ACC112 (cell line): ENCODE data around the gene SMAD7.

Source experiments
- H2AFZ ChIP-seq: fragments of 200-600 bp; sonication (generic); one replicate; pipeline ENCODE4 v1.6.0; 2017; ENCODE audit warnings: antibody characterized with exemption, low read length; ENCODE audit not compliant: unreplicated experiment
- H3K27ac ChIP-seq: fragments of 200-600 bp; sonication (generic); 2 replicates; pipeline ENCODE4 v1.5.1; 2014; ENCODE audit warnings: low read depth, mild to moderate bottlenecking, antibody characterized with exemption, low read length, moderate library complexity
- H3K27me3 ChIP-seq: fragments of 200-600 bp; sonication (generic); 2 replicates; pipeline ENCODE4 v1.6.1; 2014; ENCODE audit warnings: mild to moderate bottlenecking, antibody characterized with exemption, low read length, moderate library complexity, mixed read lengths; ENCODE audit not compliant: insufficient read depth
- H3K36me3 ChIP-seq: fragments of 200-600 bp; sonication (generic); 2 replicates; pipeline ENCODE4 v1.6.1; 2016; ENCODE audit warnings: mild to moderate bottlenecking, antibody characterized with exemption, low read length, moderate library complexity, mixed read lengths; ENCODE audit not compliant: insufficient read depth
- H3K4me1 ChIP-seq: fragments of 200-600 bp; sonication (generic); one replicate; pipeline ENCODE4 v1.6.1; 2016; ENCODE audit warnings: low read length, mixed read lengths; ENCODE audit not compliant: insufficient read depth, unreplicated experiment, control insufficient read depth
- H3K4me3 ChIP-seq: fragments of 200-600 bp; sonication (generic); 2 replicates; pipeline ENCODE4 v1.5.1; 2014; ENCODE audit warnings: mild to moderate bottlenecking, low read depth, low read length
- H3K79me2 ChIP-seq: fragments of 200-600 bp; sonication (generic); one replicate; pipeline ENCODE4 v1.6.0; 2016; ENCODE audit warnings: low read length; ENCODE audit not compliant: control insufficient read depth, unreplicated experiment, insufficient read depth

SMAD7 gene

DNA sequence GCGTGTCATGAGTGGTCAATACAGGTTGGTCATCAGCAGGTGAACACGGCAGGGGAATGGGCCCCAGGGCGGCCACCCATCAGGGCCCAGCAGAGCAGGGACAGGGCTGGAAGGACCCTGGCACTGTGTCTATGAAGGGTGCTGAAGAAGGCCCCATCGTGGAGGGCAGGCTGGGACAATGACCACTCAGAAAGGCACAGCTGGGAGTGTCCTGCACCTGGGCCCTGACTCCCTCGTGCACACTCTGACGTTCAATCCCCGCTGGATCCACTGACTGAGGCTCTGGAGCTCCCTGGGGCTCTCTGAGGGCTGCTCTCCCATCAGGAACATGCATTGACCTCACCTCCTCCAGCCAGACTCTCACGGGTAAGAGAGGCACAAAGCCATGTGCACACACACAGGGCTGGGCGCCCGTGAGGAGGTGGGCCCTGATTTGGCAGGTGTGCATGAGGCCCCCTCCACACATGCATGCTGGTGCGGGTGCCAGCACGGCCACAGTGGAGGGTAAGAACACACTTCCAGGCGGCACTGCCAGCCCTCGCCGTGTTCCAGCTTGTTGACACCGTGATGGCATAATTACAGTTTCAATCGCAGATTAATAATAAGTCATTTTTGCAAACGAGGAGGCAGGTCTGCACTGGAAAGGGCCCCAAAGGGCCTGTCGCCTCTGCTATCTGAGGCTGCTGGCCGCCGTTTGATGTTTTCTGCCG is 58.5 kb downstream of the SMAD7 start:
- Histone ChIP-seq H3K27ac (no peak overlapping the region), H3K4me3 (no peak overlapping the region), H3K36me3 (no peaks in the 10 kb centered on the region), H3K79me2 (no peaks in the 10 kb centered on the region), H3K4me1 (peaks cover 10% of the 10 kb centered on the region), H2AFZ (no peak overlapping the region), H3K27me3 (no peaks in the 10 kb centered on the region)

DNA sequence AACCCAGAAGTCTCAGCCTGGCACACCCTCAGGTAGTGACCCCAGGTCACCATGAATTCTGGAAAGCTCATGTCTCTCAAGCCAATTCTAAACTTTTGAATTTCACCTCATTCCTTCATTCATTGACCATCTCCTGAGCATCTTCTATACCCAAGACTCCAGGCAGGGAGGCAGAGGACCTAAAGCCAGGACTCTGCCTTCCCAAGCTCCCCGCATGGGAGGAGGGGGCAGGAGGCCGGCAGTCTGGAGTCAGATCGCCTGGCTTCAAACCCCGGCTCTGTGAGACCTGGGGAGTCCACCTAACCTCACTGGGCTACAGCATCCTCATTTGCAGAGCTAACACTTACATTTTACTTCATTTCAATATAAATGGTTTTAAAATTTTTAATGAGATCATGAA is 59.0 kb downstream of the SMAD7 start:
- no peak overlapping the region for H2AFZ ChIP-seq
- H3K27me3 ChIP-seq = no peaks in the 10 kb centered on the region
- H3K4me3 ChIP-seq = no peak overlapping the region
- H3K36me3 ChIP-seq = no peaks in the 10 kb centered on the region
- H3K27ac ChIP-seq = no peak overlapping the region
- H3K4me1 ChIP-seq = peaks cover 4% of the 10 kb centered on the region
- H3K79me2 ChIP-seq = no peaks in the 10 kb centered on the region

DNA sequence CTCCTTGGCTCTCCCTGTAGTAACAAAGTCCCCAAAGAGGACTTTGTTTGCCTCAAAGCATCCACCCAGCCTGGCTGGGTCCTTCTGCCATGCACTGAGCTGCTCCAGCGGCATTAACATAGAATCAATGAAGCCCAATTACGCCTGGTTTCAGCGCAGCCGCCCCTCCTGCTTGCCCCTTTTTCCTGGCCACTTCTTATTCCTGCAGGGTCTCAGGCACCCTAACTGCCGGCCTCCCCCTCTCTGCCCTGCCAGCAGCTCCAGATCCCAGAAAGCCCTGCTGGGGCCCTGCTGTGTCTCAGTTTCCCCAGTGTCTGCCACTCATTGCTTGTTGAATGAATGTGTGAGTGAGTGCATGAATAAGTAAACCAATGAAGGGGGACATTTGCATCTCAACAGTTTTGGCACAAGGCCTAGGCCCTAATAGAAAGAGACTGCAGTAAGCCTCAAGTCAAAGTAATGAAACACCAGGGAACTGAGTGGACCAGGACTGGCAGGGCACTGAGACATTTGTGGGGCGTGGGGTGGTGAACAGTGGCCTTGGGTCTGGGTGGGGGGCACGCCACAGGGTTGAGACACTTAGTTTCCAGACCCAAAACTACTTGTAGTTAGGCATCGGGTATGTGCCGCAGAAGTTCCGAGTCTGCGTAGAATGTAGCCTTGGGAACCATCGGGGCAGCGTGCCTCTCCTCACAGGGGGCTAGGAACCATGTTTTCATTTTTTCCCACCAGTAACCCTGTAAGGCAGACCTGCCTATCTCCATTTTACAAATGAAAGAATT is 60.6 kb downstream of the SMAD7 start:
- H3K36me3 ChIP-seq = no peaks in the 10 kb centered on the region
- H3K4me1 ChIP-seq = no peaks in the 10 kb centered on the region
- no peak overlapping the region for H2AFZ ChIP-seq
- H3K4me3 ChIP-seq = no peak overlapping the region
- no peak overlapping the region for H3K27ac ChIP-seq
- no peaks in the 10 kb centered on the region for H3K79me2 ChIP-seq
- H3K27me3 ChIP-seq = no peaks in the 10 kb centered on the region

DNA sequence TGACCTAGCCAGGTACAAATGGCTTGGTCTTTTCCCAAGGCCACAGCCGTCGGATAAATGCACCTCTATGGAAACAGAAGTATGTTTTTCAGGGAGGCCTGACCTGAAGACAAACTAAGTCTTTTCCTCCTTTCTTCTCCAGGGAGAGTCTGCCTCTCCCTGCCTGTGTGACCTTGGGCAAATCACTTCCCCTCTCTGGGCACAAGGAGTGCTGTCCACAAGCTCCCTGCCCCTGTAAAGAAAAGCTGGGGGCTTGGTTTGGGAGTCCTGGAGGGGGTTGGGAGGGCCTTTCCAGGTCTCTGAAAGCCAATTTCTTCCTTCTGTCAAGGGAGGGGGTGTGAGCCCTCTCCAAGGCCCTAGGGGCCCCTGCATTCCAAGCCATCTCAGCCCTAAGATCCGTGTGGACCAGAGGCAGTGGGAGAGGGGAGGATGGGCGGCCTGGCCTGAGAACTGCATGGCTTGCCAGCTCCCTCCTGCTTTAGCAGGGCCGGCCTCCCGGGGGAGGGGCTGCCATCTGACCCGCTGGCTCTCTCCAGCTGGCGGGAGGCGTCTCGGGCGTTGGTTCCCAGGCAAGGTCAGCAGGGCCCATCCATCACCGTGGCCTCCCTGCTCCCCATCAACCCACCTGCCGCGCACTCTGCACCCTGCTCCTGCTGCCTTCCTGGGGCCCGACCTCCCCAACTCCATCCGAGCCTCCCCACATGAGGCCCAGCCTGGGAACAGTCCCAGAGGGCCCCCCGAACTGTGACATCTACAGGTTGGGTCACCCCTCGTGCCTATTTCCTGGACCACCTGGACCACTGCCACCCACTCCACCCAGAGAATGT is 61.4 kb downstream of the SMAD7 start:
- no peaks in the 10 kb centered on the region for H3K27me3 ChIP-seq
- no peaks in the 10 kb centered on the region for H3K79me2 ChIP-seq
- H3K4me3 ChIP-seq = no peak overlapping the region
- no peak overlapping the region for H2AFZ ChIP-seq
- H3K27ac ChIP-seq = no peak overlapping the region
- no peaks in the 10 kb centered on the region for H3K36me3 ChIP-seq
- no peaks in the 10 kb centered on the region for H3K4me1 ChIP-seq

DNA sequence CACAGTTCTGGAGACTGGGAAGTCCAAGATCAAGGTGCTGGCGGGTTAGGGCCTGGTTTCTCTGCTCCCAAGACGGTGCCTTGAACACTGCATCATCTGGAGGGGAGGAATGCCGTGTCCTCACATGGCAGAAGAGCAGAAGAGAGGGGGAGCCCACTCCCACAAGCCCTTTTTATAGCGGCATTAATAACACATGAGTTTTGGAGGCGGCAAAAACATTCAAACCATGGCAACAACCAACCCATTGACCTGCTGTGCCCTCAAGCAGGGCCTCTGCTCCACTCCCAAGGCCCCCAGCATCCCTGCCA is 62.0 kb downstream of the SMAD7 start:
- Histone ChIP-seq H3K4me3 (no peak overlapping the region), H3K79me2 (no peaks in the 10 kb centered on the region), H3K36me3 (no peaks in the 10 kb centered on the region), H3K27ac (no peak overlapping the region), H2AFZ (no peak overlapping the region), H3K4me1 (no peaks in the 10 kb centered on the region), H3K27me3 (no peaks in the 10 kb centered on the region)

DNA sequence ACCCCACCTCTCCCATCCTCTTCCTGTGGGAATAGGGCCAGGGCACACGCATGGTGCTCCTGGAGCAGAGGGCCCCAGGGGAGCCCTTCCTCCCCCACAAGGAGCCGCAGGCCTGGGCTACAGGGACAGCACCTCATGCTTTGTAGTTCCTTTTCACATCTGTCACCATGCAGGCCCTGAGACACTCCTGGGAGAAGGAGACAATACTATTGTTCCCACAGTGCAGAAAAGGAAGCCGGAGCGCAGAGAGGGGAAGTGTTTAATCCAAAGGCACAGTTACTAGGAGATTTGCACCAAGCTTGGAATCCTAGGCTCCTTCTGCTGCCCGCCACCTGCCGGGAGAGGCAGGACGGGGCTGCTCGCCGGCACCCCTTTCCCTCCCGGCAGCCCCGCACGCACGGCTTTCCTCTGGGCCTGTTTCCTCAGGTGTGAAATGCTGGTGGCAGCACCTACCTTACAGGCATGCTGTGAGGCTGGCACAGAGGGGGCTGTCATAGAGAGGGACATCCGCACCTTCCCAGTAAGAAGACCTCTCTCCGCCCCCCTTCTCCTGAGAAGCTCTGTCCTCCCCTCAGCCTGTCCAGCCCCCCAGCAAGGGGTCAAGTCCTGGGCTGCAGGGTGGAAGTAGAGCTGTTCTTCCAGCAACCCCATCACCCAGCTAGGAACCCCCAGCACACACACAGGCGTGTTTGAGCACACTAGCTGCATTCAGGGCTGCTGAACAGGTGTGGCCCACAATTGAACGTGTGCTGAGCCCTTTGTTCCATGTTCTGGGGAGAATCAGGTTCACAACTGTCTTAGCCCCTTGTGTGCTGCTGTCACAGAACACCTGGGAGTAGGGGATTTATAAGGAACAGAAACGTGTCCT is 62.6 kb downstream of the SMAD7 start:
- H3K27me3 ChIP-seq = no peaks in the 10 kb centered on the region
- no peaks in the 10 kb centered on the region for H3K36me3 ChIP-seq
- no peak overlapping the region for H2AFZ ChIP-seq
- H3K27ac ChIP-seq = no peak overlapping the region
- no peaks in the 10 kb centered on the region for H3K79me2 ChIP-seq
- no peaks in the 10 kb centered on the region for H3K4me1 ChIP-seq
- no peak overlapping the region for H3K4me3 ChIP-seq

DNA sequence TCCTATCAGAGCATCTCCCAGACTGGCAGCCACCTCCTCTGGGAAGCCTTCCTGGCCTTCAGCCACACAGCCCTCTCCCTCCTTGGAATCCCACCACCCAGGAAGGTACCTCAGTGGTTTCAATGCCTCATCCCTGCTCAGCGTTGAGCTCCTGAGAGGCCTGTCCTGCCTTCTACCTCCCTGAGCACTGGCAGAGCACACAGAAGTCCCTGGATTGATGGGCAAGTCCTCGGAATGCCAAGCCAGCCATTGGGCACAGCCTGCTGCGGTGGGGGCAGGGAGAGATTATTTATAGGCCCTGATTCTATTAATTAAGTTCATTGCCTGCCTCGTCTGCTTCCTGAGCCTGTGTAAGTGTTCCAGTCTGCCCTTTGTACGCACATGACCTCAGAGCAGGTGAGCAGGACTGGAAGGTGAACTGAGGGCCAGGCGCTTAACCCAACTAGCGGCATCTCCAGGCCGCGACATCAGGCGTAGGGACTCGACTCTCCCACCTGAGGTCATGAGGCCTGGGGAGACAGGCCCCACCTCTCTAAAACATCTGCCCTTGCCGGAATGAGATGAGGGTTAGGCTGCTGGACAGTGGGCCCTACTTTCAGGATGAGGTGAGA is 63.4 kb downstream of the SMAD7 start:
- H3K4me3 ChIP-seq = no peak overlapping the region
- H3K79me2 ChIP-seq = no peaks in the 10 kb centered on the region

DNA sequence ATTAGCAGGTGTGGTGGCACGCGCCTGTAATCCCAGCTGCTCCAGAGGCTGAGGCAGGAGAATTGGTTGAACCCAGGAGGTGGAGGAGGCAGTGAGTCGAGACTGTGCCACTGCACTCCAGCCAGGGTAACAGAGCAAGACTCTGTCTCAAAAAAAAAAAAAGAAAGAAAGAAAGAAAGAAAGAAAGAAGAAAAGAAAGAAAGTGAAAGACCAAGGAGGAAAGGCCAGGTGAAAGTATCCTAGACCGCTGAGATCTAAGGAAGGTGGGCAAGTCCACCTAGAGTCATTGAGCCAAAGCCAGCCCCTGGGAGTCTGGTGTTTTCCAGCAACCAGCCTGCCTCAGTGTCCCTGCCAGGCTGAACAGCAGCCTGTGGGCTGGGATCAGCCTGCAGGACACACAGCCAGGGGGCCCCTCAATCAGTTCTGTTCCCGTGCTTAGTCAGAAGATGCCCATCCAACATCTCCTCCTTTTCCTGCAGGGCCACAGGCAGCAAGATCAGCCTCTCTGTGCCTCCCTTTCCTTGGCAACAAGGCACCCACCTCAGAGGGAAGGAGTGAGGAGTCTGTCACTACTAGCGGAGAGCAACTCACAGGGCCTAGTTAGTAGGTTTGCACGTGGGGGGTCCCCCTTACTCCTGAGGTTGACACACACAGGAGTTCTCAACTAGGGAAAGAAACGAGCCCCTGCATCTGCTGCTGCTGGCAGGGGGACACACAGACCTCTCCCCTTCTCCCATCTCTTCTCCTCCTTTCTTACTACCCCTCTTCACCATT is 64.1 kb downstream of the SMAD7 start:
- H3K79me2 ChIP-seq = no peaks in the 10 kb centered on the region
- H3K27me3 ChIP-seq = no peaks in the 10 kb centered on the region
- H3K4me1 ChIP-seq = no peaks in the 10 kb centered on the region
- H3K36me3 ChIP-seq = no peaks in the 10 kb centered on the region
- H3K4me3 ChIP-seq = no peak overlapping the region
- no peak overlapping the region for H2AFZ ChIP-seq
- no peak overlapping the region for H3K27ac ChIP-seq

More for the DNA sequence above, 63.4 kb downstream of the SMAD7 start:
- H3K4me1 ChIP-seq = no peaks in the 10 kb centered on the region
- H2AFZ ChIP-seq = no peak overlapping the region
- no peaks in the 10 kb centered on the region for H3K36me3 ChIP-seq
- H3K27ac ChIP-seq = no peak overlapping the region
- H3K27me3 ChIP-seq = no peaks in the 10 kb centered on the region

DNA sequence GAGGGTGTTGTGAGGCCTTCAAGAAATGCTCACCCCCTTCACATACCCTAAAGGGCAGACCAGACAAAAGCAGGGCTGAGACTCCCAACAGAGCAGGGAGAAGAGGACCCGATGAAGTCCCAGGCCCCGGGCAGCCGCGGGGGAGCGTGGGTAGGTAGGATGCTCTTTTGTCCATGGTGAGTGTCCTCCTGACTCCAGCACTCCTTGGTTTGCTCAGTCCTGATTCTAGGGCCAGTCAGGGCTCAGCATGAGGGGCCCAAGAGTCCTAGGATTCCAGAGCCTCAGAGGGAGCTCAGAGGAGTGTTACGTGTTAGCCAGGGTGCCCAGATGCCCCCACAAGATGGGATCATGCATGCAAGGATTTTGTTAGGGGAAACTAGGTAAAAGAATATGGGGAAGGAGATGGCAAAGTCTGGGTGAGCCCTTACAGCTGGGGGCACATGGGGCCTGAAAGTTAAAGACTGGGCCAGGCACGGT is 64.8 kb downstream of the SMAD7 start:
- no peaks in the 10 kb centered on the region for H3K36me3 ChIP-seq
- no peaks in the 10 kb centered on the region for H3K4me1 ChIP-seq
- no peaks in the 10 kb centered on the region for H3K27me3 ChIP-seq

More for the DNA sequence above, 64.8 kb downstream of the SMAD7 start:
- Histone ChIP-seq H3K4me3 (no peak overlapping the region), H3K27ac (no peak overlapping the region), H3K79me2 (no peaks in the 10 kb centered on the region), H2AFZ (no peak overlapping the region)
